ENCODE measurements around the gene DYNC1H1. TPM values are rescaled to one million over a fixed set of nuclear protein-coding genes. Genes with fewer than 3 reads are reported as not detected.

DYNC1H1 gene
- total and polyA plus RNA-seq, 2 experiments from 2014 or later, result 179 to 635 TPM

GRCh38 chr14:102018251-102018650 lies 53.9 kb downstream of the DYNC1H1 start:
- TF ChIP-seq ZNF114 (CRISPR knock-in tag; IDR thresholded peaks at IDR 0.05) (no peak), JUNB (IDR thresholded peaks at IDR 0.05; ENCODE audit: unreplicated experiment) (no peak), NANOG (IDR thresholded peaks at IDR 0.05; ENCODE audit: borderline replicate concordance) (no peak), ZNF331 (CRISPR knock-in tag; IDR thresholded peaks at IDR 0.05; ENCODE audit: low read depth) (no peak)
- TF ChIP-seq, protein P1, sequence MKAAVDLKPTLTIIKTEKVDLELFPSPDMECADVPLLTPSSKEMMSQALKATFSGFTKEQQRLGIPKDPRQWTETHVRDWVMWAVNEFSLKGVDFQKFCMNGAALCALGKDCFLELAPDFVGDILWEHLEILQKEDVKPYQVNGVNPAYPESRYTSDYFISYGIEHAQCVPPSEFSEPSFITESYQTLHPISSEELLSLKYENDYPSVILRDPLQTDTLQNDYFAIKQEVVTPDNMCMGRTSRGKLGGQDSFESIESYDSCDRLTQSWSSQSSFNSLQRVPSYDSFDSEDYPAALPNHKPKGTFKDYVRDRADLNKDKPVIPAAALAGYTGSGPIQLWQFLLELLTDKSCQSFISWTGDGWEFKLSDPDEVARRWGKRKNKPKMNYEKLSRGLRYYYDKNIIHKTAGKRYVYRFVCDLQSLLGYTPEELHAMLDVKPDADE (IDR thresholded peaks at IDR 0.05), result no peak
- Mint-ChIP-seq H3K27me3 (ENCODE audit: insufficient read depth, low read depth, poor library complexity) (peaks cover 13% of the 10 kb centered on the region), H3K27ac (no peak overlapping the region), H3K4me3 (no peak overlapping the region), H3K36me3 (ENCODE audit: low read depth) (peaks cover 98% of the 10 kb centered on the region), H3K9me3 (no peaks in the 10 kb centered on the region), H3K4me1 (no peaks in the 10 kb centered on the region)
- ATAC-seq, result no peak
- Histone ChIP-seq H3K4me1 (ENCODE audit: insufficient read depth) (no peaks in the 10 kb centered on the region), H3K27ac (ENCODE audit: low read depth) (no peak overlapping the region), H3K9me2 (ENCODE audit: insufficient read depth) (no peaks in the 10 kb centered on the region), H3K79me2 (replicated peaks; ENCODE audit: insufficient read depth) (no peaks in the 10 kb centered on the region), H4K20me1 (replicated peaks; ENCODE audit: insufficient read depth) (peaks cover 20% of the 10 kb centered on the region), H3K4me2 (no peak overlapping the region), H3F3A (replicated peaks; ENCODE audit: low read depth) (0 out of 2 replicates have a peak, but pooled peaks cover 17% of the 10 kb centered on the region), H3K36me3 (ENCODE audit: insufficient read depth) (peaks cover 86% of the 10 kb centered on the region), H2AFZ (no peak overlapping the region), H3K4me3 (no peak overlapping the region), H3K27me3 (ENCODE audit: insufficient read depth) (no peaks in the 10 kb centered on the region)
- no peak for DNase-seq (ENCODE audit: low spot score)

GRCh38 chr14:102019006-102019540 lies 54.7 kb downstream of the DYNC1H1 start:
- H2AFZ ChIP-seq, result no peak overlapping the region
- no peak overlapping the region for H3K4me2 ChIP-seq
- H3K4me1 ChIP-seq (ENCODE audit: insufficient read depth), result no peaks in the 10 kb centered on the region
- peaks cover 86% of the 10 kb centered on the region for H3K36me3 ChIP-seq (ENCODE audit: insufficient read depth)
- H3F3A ChIP-seq (replicated peaks; ENCODE audit: low read depth), result 0 out of 2 replicates have a peak, but pooled peaks cover 21% of the 10 kb centered on the region
- no peaks in the 10 kb centered on the region for H3K4me1 Mint-ChIP-seq
- H3K27ac ChIP-seq (ENCODE audit: low read depth), result no peak overlapping the region
- peaks cover 8% of the 10 kb centered on the region for H3K27me3 Mint-ChIP-seq (ENCODE audit: insufficient read depth, low read depth, poor library complexity)
- H3K27me3 ChIP-seq (ENCODE audit: insufficient read depth), result no peaks in the 10 kb centered on the region
- H3K27ac Mint-ChIP-seq, result no peak overlapping the region
- H3K4me3 Mint-ChIP-seq, result no peak overlapping the region
- H3K4me3 ChIP-seq, result no peak overlapping the region
- no peaks in the 10 kb centered on the region for H3K9me3 Mint-ChIP-seq
- H3K79me2 ChIP-seq (replicated peaks; ENCODE audit: insufficient read depth), result no peaks in the 10 kb centered on the region
- no peaks in the 10 kb centered on the region for H3K9me2 ChIP-seq (ENCODE audit: insufficient read depth)
- ATAC-seq (no peak), DNase-seq (ENCODE audit: low spot score) (no peak)
- peaks cover 98% of the 10 kb centered on the region for H3K36me3 Mint-ChIP-seq (ENCODE audit: low read depth)
- peaks cover 20% of the 10 kb centered on the region for H4K20me1 ChIP-seq (replicated peaks; ENCODE audit: insufficient read depth)
- TF ChIP-seq EZH2phosphoT487 (IDR thresholded peaks at IDR 0.05; ENCODE audit: unreplicated experiment) (no peak), EZH2 (IDR thresholded peaks at IDR 0.05; ENCODE audit: low read depth, unreplicated experiment) (no peak), ZNF114 (CRISPR knock-in tag; IDR thresholded peaks at IDR 0.05) (no peak), STAT1 (IDR thresholded peaks at IDR 0.05; ENCODE audit: unreplicated experiment) (no peak), ZNF462 (CRISPR knock-in tag; IDR thresholded peaks at IDR 0.05) (no peak), JUNB (IDR thresholded peaks at IDR 0.05; ENCODE audit: unreplicated experiment) (no peak), ZNF331 (CRISPR knock-in tag; IDR thresholded peaks at IDR 0.05; ENCODE audit: low read depth) (no peak), NANOG (IDR thresholded peaks at IDR 0.05; ENCODE audit: borderline replicate concordance) (no peak)
- TF ChIP-seq, protein P2, sequence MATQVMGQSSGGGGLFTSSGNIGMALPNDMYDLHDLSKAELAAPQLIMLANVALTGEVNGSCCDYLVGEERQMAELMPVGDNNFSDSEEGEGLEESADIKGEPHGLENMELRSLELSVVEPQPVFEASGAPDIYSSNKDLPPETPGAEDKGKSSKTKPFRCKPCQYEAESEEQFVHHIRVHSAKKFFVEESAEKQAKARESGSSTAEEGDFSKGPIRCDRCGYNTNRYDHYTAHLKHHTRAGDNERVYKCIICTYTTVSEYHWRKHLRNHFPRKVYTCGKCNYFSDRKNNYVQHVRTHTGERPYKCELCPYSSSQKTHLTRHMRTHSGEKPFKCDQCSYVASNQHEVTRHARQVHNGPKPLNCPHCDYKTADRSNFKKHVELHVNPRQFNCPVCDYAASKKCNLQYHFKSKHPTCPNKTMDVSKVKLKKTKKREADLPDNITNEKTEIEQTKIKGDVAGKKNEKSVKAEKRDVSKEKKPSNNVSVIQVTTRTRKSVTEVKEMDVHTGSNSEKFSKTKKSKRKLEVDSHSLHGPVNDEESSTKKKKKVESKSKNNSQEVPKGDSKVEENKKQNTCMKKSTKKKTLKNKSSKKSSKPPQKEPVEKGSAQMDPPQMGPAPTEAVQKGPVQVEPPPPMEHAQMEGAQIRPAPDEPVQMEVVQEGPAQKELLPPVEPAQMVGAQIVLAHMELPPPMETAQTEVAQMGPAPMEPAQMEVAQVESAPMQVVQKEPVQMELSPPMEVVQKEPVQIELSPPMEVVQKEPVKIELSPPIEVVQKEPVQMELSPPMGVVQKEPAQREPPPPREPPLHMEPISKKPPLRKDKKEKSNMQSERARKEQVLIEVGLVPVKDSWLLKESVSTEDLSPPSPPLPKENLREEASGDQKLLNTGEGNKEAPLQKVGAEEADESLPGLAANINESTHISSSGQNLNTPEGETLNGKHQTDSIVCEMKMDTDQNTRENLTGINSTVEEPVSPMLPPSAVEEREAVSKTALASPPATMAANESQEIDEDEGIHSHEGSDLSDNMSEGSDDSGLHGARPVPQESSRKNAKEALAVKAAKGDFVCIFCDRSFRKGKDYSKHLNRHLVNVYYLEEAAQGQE (IDR thresholded peaks at IDR 0.05; ENCODE audit: unreplicated experiment), result no peak
